GM19193 (cell line): Measurements from ENCODE around the gene TCF7.

ENCODE experiments used
- POLR2A ChIP-seq: IDR thresholded peaks from 4 replicates; pipeline ENCODE4 v1.6.1; 2011; ENCODE audit not compliant: insufficient read depth, insufficient read length; ENCODE audit errors: extremely low read depth

The TCF7 gene

DNA sequence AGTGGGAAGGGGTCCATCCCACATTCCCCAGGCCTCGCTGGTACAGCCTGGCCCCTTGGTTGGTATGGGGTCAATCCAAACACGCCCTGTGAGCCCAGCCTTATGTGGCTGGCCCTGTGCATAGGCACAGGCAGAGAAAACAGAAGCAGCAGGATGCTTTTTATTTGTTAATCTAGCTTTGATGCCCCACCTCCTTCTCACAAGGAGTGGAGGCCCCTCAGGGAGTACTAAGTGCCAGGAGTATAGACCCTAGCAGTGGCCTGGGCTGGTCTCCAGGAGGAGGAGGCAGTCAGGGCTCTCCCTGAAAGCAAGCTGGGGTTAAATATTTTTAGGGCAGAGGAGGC lies 14.6 kb upstream of the TCF7 start:
- TF ChIP-seq POLR2A: no peak

DNA sequence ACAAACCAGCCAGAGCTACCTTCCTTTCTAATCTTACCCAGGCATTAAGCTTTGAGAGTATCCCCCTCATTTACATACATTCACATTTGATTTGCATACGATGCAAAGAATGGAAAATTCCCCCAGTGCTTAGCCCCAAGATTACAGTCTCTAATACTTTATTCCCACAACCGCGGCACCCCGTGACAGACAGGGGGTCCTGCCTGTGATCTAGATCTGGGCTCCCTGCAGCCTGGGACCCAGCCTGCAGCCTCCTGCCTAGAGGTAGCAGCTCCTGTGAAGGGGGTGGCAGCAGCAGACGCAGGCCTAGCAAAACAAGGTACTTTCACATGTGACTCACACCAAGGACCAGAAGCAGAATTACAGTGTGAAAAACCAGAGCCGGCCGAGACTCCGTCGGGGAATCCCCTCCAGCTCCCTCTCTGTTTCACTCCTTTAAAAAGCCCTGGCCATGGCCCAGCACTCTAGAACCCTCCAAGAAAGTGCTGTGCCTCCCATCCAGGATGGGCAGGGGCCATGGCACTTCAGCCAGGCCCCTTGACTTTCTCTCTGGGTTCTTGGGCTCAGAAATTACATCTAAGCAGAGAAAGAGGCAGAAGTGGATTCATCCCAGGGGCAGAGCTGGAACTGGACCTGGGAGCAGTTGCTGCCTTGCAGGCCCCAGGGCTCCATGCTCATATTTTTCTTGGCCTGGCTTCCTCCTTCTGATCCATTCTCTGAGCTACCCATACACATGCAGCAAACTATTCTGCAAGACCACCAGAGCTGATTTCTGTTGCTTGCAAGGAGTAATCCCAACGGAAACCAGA lies 14.0 kb upstream of the TCF7 start:
- no peak for TF ChIP-seq POLR2A

DNA sequence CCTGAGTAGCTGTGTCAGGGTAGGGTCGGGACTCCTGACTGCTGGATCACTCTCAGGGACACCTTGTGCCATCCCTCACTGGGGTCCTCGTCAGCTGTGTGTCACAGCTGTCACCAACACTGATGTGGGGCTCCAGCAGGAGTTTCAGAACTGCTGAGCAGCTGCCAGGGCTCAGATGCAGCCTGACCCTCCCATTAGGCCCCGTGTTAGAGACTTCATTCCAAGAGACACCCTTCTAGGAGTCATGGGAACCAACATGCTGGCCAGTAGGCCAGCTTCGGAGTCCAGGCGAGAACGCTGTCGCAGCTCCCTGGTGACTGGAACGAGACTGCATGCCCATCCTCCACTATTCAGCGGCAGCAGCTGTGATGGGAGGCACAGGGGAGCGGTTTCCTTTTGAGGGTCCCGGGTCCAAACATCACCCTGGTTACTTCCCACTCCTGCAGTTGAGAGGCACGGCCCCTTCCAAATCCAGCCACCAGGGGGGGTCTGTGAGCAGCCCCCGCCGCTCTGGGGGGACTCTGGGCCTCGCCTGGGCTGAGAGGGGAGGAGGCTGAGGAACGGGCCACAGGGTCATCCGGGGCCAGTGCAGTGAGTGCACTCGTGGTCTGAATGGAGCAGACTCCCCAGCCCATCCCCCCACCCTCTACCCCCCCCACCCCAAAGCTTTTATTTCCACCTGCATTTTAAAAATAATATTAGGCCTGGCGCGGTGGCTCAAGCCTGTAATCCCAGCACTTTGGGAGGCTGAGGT lies 12.6 kb upstream of the TCF7 start:
- no peak for TF ChIP-seq POLR2A

DNA sequence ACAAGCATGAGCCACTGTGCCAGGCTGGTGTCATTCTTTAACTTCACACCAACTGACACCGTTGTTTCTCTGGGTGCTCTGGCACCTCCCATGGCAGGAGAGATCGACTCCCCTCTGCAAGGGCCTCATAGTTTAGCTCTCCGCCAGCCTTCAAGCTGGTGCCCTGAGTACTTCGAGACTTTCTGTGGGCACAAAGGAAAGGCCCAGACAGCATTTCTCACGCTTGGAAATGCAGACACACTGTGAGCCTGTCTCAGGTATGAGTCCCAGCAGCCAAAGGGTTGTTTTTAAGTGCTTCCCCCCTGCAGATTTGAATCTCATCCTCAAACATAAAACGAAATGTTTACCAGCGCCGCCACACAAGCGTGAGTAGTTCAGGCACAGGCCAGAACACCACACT lies 11.1 kb upstream of the TCF7 start:
- no peak for TF ChIP-seq POLR2A

DNA sequence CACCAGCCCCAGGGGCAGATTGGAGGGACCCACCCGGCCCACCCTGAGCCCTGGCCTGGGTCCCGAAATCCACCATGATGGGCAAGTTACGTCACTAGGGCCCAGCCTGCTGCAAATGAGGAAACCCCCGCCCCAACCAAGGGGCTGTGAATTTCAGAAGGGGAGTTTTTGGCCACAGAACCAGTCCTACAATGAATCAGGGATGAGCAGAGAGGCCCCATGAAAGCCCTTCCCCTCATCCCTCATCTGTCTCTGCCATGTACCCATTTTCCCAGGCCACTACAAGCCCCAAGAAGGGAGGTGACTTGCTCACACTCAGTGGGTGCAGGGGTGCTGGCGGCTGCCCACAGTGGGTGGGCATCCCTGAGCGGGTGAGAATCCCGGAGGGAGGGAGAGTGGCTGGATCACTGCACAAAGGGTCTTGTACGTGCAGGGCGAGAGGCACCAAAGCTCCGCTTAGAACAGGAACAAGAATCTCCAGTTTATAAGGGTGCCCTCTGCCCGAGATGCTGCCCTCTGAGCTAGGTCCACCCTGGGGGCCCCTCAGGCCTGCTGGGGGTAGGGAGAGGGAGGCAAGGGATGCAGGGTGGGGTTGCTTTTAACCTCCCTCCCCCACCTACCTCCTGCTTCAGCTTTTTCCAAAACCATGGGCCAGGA lies 10.4 kb upstream of the TCF7 start:
- TF ChIP-seq POLR2A: no peak

DNA sequence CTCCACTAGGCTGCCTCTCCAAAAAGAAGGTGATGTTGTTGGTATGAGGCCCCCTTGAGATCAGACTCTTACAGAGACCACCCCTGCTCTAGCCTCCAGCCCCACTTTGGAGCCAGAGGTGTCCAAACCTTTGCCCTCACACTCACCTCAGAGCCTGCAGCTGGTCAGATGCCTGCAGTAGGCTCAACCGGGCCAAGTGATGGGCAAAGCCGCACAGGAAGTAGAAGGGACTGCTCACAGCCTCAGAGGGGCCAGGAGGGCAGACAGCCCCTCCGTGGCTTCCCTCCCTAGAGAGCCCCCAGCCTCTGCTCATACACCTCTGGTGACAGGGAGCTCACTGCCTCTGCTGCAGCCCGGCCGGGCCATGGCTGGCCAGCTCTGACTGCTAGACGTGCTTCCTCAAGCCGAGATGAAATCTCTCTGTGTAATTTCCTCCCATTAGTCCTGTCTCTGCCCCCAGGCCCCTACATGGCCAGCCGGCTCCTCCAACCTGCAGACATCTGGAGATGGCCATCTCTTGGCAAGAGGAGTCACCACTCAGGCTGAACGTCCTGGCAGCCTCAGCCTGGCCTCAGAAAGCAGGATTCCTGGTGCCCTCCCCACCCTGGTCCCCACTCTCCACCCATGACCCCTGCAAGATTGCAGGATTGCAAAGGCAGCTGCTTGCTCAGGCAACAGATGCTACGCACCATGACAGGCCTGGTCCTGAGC lies 7.3 kb upstream of the TCF7 start:
- TF ChIP-seq POLR2A: no peak

DNA sequence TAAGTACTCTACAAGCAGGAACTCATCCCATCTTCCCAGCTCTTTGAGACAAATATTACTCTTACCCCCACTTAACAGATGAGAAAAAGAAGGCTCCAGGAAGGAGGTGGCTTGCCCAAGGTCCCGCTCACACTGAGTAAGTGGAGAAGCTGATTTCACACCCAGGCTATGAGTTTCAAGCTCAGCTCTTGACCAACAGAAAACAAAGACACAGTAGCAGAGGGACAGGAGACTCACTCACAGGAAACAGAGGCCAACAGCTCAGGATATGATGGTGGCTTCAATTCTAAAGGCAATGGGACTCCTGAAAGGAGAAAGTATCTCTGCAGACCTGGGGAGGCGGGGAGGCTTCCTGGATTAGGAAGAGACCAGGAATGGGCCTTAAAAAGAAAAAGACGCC lies 6.7 kb upstream of the TCF7 start:
- no peak for TF ChIP-seq POLR2A

DNA sequence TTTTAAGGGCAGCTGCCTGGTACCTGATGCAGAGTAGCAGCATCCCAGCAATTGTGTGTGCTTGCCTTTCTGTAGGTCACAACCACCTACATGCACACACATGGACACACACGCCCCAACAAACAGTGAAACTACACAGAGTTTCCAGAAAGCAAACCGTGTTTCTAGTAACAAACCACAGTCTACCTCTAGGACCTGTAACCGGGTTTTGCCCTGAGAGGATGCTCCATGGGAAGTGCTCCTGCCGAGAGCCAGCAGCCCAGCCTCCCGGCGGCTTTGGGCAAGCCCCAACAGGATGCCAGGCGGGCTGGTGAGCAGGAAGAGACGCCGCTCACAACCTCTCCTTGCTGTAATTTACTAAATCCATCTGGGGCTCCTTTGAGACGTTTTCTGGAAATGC lies 4.1 kb upstream of the TCF7 start:
- TF ChIP-seq POLR2A: no peak

DNA sequence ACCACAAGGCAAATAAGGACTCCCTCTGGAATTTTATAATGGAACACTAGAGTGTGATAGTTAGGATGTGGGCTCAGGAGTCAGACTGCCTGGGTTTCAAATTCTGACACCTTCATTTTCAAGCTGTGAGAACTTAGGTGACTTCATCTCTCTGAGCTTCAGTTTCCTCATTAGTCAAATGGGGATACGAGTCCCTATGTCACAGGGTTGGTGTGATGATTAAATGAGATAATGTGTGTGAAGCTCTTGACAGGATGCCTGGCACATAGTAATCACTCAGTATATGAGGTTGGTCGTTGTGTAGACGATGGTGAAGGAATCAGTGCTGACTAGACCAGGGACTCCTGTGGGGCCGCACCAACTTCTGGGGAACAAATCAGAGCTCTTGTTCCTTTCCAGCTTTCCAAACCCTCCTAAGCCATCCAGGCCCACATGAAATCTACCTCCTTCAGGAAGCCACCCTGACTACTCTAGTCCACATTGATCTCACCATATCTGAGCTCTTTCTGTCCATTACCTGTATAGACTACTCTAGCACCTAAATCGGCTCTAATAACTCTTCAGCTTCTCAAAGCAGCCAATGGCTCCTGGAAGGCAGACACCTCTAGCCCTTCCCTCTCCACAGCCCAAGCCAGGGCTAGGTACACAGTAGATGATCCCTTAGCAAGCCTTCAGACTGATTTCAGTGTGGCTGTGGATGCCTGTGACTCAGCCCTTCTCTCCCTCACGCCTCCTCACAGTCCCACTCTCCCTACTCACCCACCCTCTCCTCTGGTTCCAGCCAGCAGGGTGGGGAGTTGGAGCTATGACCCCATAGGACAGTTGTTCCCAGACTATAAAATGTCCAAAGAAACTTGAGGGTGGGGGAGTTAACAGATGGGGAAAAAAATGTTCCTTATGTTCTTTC lies 2.5 kb upstream of the TCF7 start:
- TF ChIP-seq POLR2A: no peak

DNA sequence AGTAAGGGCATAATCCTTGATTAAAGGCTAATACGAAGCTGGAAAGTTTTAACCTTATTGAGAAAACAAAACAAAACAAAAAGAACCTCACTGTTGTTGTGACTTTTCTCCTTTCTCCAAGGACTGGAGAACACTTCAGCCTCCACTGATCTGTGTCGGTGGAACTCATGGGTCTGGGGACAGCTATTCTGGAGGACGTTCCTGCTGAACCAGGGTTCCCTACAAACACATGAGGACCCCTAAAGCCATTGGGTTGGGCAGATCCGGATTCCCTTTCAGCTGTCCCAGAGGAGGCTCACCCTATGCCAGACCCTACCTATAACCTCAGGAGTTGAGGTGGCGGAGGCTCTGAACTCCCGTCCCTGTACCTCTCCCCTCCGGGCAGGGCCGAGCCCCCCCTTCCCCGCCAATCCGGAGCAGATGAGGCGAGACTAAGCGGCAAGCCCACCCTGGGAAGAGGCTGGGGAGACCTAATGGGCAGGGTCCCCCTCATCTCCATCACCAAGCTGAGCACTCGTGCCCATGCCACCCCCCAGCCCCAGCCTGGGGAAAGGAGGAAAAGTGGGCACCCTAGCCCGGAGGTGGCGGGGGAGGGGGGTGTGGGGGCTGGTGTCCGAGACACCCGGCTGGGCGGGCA lies 1.6 kb upstream of the TCF7 start:
- TF ChIP-seq POLR2A: no peak

DNA sequence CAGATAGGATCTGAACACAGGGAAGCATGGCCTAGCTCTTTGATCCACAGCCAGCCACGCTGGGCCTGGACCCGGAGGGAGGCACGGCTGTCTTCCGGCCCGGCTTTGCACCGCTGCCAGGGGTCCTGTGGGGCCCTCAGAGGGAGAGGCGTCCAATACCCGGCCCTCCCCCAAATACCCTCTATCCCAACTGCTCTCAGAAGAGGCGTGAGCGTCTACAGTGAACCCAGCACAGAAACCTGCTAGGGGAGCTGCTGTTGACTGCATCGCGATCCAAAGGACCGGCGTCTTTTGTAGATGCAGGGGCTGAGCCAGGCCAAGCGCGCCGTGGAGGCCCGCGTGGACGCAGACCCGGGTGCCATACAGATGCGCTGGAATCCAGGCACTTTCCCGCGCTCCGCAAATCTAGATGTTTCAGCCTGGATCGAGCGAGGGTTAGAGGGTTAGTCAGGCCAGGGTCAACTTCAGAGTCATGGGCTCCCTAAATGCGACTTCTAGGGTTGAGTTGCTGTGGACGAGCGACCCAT lies 1.1 kb upstream of the TCF7 start:
- TF ChIP-seq POLR2A: no peak

DNA sequence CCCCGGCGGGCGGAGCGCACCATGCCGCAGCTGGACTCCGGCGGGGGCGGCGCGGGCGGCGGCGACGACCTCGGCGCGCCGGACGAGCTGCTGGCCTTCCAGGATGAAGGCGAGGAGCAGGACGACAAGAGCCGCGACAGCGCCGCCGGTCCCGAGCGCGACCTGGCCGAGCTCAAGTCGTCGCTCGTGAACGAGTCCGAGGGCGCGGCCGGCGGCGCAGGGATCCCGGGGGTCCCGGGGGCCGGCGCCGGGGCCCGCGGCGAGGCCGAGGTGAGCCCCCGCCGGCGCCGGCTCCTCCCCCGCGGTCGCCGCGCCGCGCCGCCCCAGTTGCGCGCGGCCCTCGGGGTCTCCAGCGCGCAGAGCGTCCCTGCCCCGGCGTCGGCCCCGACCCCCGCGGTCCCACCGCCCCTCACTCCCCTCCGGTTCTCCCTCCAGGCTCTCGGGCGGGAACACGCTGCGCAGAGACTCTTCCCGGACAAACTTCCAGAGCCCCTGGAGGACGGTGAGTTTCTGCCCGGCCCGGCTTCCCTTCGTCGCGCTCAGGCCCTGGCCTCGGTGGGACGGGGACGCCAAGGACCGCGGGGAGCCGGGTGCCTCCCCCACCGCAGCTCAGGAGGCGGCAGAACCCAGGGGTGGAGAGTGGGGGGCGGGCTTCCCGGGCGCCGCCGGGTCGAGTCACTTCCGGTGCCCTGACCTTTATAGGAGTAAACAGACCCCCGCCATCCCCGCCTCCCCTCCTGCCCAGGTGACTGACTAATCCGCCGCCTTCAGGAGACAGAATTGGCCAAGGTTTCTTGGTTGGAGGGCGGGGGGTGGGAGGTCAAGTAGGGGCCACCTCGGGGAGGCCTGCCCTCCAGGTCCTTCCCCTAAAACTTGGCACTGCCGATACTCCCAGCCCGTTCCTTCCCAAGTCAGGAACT lies 665 bp downstream of the TCF7 start:
- TF ChIP-seq POLR2A: no peak

DNA sequence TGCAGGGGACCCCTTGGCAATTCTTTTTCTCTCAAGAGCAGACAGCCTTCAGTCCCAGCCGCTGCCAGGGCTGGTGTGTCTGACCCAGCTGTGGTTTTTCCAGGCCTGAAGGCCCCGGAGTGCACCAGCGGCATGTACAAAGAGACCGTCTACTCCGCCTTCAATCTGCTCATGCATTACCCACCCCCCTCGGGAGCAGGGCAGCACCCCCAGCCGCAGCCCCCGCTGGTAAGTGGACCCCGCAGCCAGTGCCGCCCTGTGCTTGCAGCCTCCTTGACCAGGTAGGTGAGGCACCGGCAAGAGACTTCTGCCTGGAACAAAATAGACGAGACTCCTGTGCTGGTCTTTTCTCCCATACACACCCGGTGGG lies 1.3 kb downstream of the TCF7 start:
- no peak for TF ChIP-seq POLR2A
